IPS-18c (cell line): ENCODE data around the gene GRK5.

Source experiments
- H3K4me3 ChIP-seq: 2 replicates; pipeline ENCODE4 v1.7.0; 2013; ENCODE audit warnings: low read depth, mild to moderate bottlenecking, low read length, moderate library complexity; ENCODE audit not compliant: insufficient read depth
- H3K9me3 ChIP-seq: one replicate; pipeline ENCODE4 v1.6.1; 2013; ENCODE audit warnings: mild to moderate bottlenecking, low read length, moderate library complexity; ENCODE audit not compliant: control insufficient read depth, insufficient read depth

The GRK5 gene

DNA sequence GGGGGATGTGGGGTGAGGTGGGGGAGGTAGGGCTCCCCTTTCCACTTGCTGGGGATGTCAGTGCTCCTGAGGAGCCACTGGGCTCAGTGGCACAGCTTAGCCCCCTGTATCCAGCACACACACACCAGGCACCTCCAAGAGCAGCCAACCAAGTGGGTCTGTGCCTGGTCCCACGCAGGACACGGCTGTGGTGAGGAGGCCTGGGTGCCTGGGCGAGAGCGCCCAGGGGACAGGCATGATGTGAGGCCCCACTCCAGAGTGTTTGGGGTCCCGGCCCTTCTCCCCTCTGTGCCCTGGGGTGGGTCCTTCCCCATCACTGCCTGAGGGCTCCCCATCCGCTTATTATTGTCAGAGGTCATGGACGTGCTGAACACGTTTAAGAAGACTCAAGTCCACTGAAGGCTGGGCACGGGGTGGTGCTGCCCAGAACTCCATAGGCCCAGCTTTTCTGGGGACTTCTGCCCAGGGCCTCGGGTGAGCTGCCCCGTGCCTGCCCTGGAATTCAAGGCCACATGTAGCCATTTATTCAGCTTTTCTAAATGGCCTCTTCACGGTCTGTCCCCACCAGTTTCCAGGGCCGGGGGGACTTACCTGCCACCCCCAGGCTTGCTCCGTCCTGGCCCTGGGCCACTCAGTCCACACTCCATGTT, 119.8 kb downstream of the GRK5 start:
- Histone ChIP-seq H3K9me3 (no peaks in the 10 kb centered on the region), H3K4me3 (no peak overlapping the region)

DNA sequence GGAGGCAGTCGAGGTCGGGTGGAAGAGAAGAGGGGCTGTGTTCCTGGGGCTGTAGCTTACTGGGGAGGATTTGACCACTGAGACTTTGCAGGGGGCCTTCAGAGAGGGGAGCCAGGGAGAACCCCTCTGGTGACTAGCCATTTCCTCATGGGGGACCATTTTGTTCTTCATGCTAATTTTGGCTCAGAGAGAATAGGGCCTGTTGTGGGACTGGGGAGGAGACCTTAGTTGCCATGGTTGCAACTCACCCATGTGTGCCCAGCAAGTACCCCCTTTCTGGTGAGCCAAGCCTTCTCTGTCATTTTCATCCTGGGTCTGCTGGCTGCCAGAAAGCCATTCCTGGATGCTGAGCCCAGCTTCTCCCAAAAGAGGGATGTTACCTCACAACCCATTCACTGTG, 120.9 kb downstream of the GRK5 start:
- Histone ChIP-seq H3K4me3 (no peak overlapping the region), H3K9me3 (no peaks in the 10 kb centered on the region)

DNA sequence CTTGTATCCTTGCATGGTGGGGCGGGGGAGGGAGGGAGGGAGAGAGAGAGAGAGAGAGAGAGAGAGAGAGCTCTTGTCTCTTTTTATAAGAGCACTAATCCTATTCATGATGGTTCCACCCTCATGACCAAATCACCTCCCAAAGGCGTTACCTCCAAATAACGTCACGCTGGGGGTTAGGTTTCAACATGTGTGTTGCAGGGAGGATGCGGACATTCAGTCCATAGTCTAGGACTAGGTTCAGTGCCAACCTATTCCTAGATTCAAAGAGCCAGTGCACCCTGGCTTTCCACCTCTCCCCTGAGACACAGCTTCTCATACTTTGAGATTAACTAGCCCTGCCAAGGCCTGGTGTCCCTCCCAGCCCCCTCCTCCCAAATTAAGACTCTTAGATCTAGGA, 123.0 kb downstream of the GRK5 start:
- H3K9me3 ChIP-seq = no peaks in the 10 kb centered on the region
- no peak overlapping the region for H3K4me3 ChIP-seq

DNA sequence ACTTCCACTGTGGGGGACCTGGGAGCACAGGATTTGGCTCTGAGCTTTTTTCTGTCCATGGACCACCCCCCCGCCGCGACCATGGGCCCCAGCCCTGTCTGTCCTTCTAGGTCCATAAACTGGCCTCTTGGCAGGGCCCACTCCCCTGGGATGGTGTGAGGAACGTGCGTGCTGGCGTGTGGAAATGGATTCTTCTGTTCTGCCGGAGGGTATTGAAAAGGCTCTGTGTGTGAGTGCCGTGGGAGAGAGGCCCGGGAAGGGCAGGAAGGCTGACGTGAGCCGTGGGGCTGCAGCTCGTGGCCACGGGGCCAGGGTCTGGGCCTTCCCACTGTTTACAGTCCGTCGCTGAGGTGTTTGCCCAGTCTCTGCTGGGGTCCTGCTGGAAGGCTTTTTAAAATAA, 123.7 kb downstream of the GRK5 start:
- no peak overlapping the region for H3K4me3 ChIP-seq
- no peaks in the 10 kb centered on the region for H3K9me3 ChIP-seq

DNA sequence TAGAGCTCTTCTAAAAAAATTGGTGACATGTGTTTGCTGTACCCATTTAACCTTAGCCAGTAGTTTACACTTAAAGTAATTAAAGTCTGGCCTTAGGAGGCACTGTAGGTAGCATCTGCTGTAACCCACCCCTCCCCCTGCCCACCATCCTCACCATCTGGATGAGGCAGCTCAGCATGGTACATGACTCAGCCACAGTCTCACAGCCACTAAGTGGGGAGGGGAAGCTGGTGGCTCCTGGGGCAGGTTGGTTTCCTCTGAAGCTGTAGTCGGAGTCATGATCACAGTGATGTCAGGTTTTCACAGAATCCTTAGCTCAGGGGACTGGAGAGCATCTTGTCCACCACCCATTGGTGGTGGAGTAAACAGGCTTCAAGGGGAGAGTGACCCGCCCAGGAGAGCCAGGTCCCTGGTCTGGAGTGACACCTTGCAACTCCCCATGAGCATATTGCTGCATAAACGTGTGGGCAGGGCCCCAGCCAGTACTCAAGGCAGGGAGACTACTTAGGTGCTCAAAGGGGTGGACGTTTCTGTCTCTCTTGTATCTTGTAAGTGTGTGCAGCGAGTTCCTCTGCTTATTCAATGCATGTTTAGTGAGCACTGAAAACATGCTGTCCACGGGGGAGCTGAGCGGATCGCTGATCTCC, 125.9 kb downstream of the GRK5 start:
- Histone ChIP-seq H3K9me3 (no peaks in the 10 kb centered on the region), H3K4me3 (no peak overlapping the region)

DNA sequence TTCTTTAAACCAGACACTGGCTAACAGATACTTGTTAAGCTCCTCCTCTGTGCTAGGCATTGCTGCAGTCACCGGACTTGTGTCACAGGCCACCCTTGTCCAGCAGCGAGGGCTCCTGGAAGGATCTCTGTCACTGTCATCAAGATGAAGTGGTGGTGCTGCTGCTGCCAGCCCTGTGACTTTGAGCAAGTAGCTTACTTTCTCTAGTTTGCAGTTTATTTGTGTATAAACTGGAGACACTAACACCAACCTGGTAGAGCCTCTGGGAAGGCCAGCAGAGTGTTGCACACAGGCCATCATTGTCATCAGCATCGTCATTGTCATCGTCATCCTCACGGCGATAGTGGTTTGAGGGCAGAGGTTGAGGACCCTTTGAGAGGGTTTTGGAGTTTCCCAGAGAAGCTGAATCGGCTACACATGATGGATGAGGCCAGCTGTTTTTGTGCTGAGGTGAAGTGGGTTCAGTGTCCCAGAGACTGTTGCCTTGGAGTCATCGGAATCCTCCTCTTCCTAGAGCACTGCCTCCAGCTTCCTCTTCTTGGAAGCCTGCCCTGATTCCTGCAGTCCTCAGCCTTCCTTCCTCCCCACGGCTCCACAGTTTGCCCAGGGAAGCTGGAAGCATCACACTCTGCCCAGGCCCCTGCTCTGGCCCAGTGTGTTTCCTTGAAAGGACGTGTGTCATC, 128.4 kb downstream of the GRK5 start:
- Histone ChIP-seq H3K9me3 (no peaks in the 10 kb centered on the region), H3K4me3 (no peak overlapping the region)

DNA sequence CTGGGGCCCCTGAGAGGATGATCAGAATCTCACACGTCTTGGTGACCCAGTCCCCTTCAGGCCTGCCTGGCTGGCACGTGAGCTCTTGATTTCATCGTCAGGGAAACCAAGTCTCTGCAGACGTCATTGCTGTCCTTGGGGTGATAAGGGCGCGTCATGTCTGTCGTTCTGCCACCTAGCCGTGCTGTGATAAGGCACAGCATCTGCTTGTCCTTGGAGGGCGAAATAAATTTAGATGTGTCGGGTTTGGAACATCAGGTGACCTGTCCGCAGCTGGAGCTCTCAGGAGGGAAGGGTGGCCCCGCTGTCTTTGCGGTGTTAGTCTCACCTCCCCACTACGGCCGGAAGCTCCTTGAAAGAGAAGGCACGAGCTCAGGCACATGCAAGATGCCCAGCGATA, 129.2 kb downstream of the GRK5 start:
- Histone ChIP-seq H3K9me3 (no peaks in the 10 kb centered on the region), H3K4me3 (no peak overlapping the region)

DNA sequence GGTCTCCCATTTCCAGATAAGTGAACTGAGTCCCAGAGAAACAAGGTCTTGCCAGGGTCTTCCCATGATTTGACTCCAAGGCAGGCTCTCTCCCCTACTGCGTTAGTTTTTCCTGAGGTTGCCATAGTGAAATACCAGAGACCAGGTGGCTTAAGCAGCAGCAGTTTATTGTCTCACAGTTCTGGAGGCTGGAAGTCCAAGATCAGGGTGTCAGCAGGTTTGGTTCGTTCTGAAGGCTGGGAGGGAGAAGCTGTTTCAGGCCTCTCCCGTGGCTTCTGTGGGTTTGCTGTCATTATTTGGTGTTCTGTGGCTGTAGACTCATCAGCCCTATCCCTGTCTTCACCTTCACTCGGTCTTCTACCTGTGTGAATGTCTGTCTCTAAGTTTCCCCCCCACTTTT, 129.9 kb downstream of the GRK5 start:
- no peak overlapping the region for H3K4me3 ChIP-seq
- H3K9me3 ChIP-seq = no peaks in the 10 kb centered on the region

DNA sequence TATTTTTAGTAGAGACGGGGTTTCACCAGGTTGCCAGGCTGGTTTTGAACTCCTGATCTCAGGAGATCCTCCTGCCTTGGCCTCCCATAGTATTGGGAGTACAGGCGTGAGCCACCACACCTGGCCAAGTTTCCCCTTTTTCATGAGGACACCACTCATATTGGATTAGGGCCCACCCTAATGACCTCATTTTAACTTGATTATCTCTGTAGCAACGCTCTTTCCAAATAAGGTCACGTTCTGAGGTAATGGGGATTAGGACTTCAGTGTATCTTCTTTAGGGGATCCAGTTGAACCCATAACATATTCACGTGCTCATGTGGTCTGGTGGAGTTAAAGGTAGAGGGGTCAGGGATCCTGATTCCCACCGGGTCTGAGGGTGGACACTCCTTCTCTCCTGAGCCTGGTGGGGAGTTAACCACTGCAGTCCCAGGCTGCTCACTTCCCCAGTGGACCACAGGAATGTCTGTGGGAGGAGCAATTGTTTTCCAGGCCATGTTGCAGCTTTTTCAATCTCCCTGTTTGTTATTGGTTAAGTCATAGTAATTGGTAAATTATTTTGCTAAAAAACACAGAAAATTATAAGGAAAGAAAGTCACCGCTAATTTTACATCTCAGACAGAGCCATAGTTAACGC, 130.5 kb downstream of the GRK5 start:
- H3K9me3 ChIP-seq = no peaks in the 10 kb centered on the region
- no peak overlapping the region for H3K4me3 ChIP-seq

DNA sequence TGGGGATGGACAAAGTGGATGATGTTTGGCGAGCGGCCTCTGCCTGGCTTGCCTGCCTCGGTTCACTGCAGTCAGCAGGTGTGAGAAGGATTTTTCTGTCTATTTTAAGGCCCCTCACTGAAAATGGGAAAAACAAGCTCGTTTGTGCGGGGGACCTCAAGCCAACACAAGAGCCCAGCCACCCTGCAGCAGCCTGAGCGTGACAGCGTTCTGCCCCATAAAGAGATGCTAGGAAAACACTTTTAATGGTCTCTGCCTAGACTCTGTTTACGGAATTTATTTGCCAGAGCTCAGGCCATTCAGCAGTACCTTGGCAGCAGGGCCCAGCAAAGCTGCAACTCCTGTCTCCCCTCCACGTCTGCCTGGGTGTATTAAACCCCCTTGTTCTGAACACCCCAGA, 131.7 kb downstream of the GRK5 start:
- Histone ChIP-seq H3K9me3 (no peaks in the 10 kb centered on the region), H3K4me3 (no peak overlapping the region)

DNA sequence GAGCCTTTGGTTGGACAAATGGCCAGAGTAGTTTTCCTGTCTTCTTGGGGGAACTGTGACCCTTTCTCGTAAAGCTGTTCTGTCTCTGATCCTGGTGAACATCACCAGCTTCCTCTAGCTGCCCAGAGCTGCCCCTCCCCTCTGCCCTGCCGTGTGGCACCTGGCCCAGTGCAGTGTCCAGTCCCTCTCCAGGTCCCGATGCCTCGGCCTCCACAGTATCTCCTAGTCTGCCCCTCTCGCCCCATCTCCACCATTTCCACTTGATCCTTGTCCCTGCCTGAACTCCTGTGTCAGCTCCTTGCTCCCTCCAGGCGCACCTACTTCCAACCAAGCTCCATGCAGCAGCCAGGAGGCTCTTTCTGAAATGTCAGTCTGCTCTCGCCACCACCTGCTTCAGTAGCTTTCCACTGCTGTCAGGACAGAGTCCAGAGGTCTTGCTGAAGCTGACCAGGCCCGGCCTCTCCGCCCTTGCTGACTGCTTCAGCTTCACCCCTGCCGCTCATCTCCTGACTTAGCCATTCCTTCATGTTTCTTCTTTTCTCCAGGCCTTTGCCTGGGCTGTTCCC, 133.6 kb downstream of the GRK5 start:
- Histone ChIP-seq H3K9me3 (no peaks in the 10 kb centered on the region), H3K4me3 (no peak overlapping the region)

DNA sequence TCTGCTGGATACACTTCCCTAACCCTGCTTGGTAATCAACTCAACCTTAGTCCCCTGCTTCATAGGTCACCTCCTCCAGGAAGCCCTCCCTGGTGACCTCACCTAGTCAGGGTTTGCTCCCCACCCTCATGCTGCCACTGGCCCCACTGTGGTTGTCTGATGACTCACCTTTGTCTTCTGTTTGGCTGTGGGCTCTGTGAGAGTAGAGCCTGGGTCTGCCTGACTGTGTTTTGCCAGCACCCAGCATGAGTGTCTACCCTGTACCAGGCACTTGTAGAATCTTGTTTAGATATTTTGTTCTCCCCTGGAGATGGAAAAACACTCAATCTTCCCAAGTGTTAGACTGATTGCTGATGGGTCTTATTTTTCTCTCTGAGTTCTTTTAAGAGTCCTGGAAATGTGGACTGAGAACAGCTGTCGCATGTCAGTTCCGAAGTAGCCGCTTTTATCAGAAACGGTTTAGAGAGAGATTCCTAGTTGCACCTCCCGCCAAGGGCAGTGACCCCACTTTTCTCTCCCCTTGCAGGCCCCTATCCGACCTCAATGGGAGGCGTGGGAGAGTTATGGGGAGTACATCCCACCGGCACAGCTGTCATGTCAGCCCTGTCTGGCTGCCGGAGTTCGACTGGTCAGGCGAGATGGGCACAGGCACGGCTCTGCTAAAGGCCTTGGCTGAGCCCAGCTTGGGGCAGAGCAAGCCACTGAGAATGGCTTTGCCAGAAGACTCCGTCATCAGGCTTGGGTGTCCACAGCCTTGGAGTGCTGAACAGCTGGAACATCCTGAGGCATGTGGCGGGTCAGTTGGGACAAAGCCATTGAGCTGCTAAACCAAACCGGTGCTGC, 134.3 kb downstream of the GRK5 start:
- Histone ChIP-seq H3K4me3 (no peak overlapping the region), H3K9me3 (no peaks in the 10 kb centered on the region)

DNA sequence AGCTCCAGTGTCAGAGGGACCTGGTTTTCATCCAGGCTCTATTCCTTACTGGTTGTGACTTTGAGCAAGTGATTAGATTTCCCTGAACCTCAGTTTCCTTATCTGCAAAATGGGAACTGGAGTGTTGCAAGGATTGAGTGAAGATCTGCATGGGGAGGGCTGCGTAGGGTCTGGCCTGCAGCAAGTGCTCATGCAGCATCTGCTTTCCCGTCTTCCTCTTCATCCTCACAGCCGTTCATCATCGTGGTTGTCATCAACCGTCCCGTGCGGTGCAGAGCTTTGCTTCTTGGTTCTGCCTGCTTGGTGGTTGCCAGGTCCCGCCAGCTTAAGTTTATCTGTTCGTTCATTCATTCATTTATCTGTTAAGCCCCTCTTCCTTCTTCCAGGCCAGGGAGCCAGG, 135.0 kb downstream of the GRK5 start:
- no peak overlapping the region for H3K4me3 ChIP-seq
- H3K9me3 ChIP-seq = no peaks in the 10 kb centered on the region

DNA sequence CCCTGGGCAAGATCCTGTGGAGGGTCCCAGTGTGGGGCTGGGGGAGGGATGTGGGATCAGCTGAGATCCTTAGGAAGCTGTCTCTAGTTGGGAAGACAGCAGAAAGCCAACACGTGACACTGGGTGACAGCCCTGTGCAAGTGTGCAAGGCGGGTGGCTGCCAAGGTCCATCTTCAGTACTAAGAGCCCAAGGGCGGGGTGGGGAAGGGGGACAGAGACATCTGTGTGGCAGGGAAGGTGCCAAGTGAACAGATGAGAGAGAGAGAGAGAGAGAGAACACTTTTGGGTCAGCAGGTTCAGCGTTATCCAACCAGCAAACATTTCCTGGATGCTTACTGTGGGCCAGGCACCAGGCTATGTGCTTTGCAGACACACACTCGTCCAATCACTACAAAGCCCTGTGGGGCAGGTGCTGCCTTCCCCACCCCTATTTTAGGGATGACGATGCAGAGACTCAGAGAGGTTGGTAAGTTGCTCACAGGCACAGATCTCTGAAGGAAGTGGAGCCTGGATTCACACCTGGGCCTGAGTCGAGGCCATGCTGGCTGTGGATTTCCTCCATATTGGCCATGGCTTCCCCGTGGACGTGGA, 135.7 kb downstream of the GRK5 start:
- Histone ChIP-seq H3K9me3 (peaks cover 2% of the 10 kb centered on the region), H3K4me3 (no peak overlapping the region)

DNA sequence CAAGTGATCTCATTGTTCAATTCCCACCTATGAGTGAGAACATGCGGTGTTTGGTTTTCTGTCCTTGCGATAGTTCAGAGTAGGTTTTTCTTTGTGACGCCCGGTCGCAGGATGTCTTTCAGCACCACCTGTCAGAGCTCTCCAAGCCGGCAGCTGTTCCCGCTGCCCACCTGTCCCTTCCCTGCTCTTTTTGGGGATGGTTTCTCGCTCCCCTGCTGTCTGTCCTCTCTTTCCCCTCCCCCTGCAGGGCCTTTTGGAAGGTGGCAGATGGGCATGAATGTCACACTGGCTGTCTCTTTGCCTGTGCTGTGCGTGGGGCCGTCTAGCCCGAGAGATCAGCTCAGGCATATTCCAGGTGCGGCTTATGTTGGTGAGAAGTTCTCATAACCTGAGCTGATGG, 137.0 kb downstream of the GRK5 start:
- H3K4me3 ChIP-seq = no peak overlapping the region
- H3K9me3 ChIP-seq = peaks cover 2% of the 10 kb centered on the region

DNA sequence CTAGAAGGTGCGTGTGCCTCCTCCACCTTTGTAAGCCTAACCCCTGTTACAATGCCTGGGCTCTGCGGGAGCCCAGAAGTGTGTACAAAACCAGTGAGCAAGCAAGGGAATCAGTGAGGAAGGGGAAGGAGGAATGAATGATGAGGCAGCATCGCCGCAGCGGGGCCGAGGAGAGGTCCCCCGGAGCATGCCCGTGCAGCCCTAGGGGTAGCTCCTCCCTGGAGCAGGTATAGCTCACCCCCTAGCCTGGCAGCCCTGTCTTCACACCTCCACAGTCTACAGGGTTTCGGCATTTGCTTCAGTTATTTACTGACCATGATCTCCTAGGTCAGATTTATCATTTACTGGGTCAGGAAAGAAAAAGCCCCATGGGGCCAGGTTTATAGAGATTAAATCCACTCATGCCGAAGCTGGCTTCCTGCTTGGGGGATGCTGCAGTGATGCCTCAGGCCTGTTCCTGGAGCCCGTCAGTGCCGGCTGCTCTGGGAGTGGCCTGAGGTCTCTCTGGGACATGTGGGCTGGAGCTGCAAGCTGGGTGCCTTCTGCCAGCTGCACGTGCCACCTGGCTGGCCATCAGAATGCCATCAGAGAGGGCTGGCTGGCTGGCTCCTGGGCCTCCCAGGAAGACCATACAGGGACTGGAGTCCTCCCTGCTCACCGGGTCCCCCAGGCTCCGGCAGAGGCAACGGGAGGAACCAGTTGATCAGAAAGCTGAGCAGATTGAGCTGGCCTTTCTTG, 138.9 kb downstream of the GRK5 start:
- Histone ChIP-seq H3K9me3 (peaks cover 2% of the 10 kb centered on the region), H3K4me3 (no peak overlapping the region)
